ENCODE data around the gene RASGEF1C.
"Not testable (repeated sequence)": the region's sequence is repeated elsewhere in the genome, so short reads cannot be mapped to it uniquely, and the experiment has no call there.

The RASGEF1C gene

DNA sequence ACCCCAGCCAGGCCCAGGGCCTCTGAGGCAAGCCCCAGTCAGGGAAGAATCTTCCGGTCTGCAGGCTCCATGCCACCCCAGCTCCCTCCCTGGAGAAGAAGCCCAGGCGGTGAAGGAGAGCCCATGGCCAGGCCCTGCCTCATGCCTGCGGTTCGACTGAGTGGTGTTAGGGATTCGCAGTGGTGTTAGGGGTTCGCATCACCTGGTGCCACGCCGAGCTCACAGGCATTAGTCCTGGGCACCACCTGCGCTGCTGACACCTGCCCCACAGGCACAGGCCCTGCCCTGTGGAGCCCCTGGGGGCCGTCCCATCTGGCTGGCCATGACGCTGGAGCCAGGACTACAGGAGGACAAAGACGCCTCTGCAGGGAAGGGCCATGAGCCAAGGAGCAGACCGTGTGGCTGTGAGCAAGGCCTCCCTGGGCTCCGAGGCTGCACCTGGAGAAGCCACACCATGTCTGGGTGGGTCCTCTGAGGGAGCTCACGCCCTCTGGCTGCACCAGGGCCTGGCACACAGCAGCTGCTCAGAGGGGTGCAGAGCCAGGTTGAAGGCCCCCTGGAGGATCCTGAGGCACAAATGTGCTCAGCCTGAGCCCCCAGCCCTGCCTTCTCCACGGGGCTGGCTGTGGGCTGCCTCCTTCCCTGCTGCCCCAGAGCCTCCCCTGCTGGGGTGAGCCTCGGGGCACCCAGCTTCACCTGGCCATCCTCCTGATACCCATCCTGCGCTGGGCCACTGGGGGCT is 109.8 kb downstream of the RASGEF1C start:
- no peak for DNase-seq

DNA sequence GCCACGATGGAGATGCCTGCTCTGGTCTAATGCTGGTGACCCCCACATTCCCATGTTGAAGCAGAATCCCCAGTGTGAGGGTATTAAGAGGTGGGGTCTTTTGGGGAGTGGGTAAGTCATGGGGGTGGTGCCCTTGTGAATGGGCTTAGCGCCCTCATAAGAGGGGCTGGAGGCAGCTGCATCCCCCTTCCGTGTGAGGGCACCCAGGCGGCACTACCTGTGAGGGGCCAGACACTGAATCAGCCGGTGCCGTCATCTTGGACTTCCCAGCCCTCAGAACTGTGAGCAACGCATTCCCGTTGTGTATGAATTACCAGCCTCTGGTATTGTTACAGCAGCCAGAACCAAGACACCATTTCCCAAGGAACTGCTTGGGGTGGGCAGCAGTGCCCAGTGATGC is 110.5 kb downstream of the RASGEF1C start:
- no peak for DNase-seq

DNA sequence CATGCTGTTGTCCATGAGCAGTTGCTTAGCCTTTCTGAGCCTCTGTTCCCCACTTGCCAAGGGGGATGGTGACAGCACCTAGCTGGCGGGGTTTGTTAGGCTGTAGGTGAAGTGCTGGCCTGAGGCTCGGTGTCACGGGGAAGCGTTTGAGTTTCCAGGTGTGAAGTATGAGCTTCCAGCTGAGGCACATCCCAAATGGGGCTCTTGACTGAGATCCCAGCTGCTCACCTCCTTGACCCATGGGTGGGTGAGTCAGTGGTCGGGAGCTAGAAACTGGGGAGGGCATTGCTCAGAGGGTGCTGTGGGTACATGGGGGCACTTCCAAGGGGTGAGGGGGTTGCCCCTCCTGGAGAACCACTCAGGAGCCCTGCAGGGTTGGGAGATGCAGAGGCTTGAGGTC is 111.1 kb downstream of the RASGEF1C start:
- DNase-seq = no peak

DNA sequence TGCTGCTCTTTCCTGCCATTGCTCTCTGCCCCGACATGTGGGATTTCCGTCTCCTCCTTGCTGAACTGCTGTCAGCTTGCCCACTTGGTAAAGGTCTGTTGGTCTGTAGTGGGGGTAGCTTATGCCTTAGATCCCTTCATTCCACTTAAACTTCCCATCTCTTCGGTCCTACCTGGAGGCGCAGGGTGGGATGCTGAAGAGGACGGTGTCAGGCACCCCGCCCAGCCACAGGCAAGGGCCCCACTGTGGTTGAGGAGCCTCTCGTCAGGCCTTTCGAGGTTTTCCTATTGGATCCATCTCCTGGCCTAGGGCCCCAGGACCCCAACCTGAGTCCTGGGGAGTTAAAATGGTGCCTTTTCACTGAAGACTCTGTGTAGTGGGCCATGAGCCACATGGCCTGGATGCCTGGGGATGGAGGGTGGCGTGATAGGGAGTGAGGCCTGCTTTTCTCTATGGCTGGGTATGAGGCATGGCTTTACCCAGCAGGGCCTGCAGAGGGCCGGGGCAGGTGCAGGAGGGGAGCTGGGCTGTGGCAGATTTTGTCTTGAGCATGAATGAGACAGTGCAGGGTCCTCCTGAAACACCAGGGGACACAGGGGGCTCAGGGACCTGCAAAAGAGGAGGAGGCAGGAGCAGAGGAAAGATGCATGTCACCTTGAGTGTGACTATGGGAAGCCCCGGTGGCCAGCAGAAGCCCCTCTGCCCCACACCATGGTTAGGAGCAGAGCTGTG is 111.7 kb downstream of the RASGEF1C start:
- DNase-seq = no peak

DNA sequence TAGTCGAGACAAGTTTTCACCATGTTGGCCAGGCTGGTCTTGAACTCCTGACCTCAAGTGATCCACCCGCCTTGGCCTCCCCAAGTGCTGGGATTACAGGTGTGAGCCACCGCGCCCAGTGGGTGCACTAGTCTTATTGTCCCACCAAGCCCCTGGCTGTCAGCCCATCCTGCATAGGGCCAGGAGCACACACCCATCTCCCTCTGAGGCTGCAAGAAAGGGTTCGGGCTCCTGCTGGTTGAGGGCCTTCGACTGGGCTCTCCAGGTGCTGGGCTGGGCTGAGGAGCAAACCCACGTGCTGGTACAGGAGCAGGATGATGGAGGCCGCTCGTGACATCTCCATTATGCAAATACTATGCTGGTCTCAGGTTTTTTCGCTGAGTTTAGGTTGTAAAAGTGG is 112.4 kb downstream of the RASGEF1C start:
- no peak for DNase-seq

DNA sequence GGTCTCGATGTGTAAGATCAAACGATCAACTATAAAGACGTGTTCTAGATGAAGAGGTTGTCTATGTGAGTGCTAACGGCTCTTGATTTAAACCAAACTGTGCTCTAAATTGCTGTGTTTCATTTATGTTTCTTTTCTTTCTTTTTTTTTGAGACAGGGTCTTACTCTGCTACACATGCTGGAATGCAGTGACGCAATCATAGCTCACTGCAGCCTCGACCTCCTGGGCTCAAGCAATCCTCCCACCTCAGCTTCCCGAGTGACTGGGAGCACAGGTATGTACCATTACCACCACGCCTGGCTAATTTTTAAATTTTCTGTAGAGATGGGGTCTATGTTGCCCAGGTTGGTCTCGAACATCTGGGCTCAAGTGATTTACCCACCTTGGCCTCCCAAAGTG is 113.5 kb downstream of the RASGEF1C start:
- no peak for DNase-seq

DNA sequence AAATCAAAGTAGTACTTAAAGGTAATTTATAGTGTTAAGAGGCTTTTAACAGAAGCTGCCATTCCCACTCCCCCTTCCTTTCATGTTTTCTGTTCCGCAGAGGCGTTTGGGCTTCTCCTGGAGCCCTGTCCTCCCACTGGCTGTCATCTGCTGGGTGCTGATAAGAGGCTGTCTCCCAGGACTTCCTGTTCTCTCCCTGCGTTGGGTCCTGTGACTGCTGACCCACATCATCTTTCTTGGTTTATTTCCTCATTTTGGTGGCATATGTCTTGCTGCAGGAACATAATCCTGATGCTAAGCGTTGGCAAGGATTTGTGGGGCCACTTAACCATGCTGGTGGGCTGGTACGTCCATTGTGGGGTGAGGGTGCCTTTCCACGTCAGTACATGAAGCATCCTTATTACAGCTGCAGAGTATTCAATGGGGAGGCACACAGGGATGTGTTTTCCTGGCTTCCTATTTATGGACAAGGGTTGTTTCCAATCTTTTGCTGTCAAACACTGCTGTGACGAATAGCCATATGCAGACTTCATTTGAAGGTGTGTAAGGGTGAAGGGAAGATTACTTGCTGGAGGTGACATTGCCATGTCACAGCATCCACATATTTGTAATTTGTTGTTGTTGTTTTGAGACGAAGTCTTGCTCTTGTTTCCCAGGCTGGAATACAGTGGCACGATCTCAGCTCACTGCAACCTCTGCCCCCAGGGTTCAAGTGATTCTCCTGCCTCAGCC is 115.2 kb downstream of the RASGEF1C start:
- no peak for DNase-seq

DNA sequence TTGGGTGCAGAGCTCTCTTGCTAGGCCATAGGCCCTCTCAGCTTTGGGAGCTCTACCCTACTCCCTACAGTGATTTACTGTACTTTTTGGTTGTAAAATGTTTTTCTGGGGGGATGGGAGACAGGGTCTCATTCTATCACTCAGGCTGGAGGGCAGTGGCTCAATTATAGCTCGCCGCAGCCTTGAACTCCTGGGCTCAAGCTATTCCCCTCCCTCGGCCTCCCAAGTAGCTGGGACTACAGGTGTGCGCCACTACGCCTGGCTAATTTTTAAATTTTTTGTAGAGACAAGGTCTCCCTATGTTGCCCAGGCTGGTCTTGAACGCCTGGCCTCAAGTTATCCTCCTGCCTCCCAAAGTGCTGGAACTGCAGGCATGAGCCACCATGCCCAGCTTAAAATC is 115.8 kb downstream of the RASGEF1C start:
- no peak for DNase-seq

DNA sequence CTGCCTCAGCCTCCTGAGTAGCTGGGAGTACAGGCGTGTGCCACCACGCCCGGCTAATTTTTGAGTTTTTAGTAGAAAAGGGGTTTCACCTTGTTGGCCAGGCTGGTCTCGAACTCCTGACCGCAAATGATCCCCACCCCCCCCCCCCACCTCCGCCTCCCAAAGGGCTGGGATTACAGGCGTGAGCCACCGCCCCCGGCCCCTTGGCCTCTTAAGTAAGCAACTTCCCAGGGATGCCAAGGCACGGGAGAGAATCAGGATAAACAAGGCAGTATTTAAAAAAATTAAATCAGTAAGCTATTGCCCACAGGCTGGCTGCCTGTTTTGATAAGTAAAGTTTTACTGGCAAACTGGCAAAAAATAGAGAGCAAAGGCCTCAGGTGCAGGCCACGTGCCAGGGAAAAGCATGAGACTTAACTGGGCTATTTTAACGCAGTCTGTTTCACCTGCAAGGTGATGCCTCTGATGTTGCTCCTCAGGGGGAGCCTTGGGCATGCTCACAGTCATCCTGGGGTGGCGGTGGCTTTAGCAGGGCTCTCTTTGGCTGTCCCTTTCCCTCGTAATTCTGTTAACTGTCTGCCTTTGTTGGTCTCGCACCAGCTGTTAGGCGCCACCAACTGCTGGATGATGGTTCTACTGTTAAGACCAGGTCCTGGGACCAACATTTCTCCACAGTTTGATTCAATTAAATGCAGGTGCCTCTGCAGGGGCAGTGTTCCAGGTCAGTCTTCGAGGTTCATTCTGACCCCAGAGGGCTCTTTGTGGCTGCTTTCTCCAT is 118.1 kb downstream of the RASGEF1C start:
- no peak for DNase-seq

DNA sequence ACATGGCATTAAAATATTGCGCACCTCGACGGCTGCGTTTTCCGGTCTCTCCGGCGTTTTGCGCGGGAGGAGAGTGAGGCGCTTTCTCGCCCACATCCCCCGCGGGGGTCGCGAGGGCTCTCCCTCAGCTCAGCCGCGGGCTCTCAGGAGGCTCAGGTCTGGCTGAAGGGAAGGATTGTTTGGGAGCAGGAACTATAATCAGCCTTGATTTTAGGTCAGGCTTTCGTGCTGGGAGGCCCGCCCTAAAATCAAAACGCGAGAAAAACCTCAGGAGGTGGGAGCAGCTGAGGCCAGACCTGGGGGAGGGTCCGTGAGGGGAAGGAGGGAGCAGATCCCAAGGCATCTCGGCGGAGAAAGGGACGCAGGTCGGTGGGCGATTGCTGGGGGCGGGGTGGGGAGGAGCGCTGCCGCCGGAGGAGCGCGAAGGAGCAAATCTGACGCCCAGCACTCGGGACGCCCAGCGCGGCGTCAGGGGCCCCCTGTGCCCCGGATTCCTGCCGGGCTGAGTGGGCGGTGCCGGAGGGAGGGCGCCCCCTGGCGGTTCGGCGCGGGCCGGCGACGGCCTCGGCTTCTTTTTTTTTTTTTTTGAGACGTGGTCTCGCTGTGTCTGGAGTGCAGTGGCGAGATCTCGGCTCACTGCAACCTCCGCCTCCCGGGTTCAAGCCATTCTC is 118.8 kb downstream of the RASGEF1C start:
- no peak for DNase-seq

DNA sequence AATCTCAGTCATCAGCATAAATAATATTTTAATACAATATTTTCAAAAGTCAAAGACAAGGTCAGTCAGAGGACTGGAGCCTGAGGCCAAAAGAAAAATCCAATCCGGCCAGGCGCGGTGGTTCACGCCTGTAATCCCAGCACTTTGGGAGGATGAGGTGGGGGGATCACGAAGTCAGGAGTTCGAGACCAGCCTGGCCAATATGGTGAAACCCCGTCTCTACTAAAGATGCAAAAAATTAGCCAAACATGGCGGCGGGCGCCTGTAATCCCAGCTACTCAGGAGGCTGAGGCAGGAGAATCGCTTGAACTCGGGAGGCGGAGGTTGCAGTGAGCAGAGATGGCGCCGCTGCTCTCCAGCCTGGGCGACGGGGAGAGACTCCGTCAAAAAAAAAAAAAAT is 119.4 kb downstream of the RASGEF1C start:
- not testable (repeated sequence) for DNase-seq

DNA sequence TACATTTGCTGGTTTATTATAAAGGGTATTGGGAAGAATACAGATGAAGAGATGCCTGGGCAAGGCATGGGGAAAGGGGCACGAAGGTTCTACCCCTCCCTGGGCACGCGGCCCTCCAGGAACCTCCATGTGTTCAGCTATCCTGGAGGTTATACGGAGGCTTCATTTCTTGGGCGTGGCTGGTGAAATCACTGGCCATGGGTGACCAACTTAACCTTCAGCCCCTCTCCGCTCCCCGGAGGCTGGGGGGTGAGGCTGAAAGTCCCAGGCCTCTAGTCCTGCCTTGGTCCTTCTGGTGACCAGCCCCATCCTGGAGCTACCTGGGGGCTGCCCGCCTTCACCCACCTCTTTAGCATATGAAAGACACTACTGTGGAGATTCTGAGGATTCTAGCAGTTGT is 120.5 kb downstream of the RASGEF1C start:
- no peak for DNase-seq

DNA sequence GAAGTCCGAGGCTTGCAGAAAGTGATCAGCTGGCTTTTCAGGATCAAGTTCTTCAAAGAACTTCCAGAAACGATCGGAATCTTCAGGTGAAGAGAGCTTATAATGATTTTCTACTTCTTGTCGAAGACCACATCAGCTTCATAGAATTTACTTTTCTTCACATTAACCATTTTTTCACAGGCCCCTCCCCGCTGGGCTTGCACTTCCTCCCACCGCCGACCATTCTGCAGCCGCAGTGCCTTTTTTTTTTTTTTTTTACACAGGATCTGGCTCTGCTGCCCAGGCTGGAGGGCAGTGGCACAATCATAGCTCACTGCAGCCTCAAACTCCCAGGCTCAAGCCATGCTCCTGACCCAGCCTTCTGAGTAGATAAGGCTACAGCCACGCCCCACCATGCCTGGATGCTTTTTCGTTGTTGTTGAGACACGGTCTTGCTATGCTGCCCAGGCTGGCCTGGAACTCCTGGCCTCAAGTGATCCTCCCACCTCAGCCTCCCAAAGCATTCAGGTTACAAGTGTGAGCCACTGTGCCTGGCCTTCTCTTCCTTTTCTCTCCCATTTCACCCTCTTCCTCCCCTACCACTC is 122.1 kb downstream of the RASGEF1C start:
- no peak for DNase-seq

DNA sequence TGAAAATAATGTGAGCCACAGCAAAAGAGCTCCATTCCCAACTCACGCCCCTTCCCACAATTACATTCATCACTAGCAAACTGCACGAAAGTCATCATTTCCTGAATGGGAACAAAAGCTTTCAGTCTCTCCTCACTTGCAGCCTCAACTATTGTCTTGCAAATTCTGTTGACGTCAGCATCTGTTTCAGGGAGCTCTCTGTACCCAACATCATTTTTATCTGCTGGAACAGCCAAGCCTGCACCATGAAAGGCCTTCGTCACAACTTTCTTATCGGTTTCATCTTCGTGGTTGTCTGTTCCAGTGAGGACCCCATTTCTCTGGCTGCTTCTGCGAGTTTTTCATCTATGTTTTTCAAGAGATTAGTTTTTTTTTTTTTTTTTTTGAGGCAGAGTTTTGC is 123.2 kb downstream of the RASGEF1C start:
- no peak for DNase-seq

DNA sequence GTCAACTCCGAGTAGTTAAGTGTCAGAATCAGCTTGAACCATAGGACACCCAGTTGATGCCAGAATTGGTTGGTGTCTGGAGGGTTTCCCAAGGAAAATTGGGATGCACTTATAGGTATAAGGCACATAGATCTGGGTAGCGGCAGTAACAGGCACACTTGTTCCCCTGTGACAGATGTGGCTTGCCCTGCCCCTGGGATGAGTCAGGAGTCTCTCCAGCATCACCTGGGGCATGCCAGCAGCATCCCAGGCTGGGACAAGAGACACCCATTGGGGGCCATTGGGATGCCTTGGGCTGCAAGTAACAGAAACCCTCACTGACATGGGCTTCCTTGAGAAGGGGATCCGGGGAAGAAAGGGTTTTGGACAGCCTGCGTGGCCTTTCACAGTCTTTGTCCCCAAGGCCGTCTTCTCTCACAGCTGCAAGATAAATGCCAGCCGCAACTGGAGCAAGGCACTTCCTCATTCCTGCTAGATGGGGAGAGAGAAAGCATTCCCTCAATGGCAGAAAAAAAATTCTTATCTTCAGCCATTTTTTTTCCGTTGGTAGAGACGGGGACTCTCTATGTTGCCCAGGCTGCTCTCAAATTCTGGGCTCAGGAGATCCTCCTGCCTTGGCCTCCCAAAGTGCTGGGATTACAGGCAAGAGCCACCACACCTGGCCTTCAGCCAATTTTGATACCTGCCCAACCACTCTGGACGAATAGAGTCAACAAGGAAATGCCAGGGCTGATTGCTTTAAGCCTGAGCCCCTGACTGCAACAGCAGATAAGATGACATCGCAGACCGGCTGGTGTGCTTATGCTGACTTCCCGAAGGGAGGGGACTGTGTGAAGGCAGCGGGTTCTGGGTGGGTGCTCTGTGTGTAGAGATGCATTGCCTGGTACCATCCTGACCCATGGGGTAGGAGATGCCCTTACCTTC is 124.1 kb downstream of the RASGEF1C start:
- DNase-seq = no peak

DNA sequence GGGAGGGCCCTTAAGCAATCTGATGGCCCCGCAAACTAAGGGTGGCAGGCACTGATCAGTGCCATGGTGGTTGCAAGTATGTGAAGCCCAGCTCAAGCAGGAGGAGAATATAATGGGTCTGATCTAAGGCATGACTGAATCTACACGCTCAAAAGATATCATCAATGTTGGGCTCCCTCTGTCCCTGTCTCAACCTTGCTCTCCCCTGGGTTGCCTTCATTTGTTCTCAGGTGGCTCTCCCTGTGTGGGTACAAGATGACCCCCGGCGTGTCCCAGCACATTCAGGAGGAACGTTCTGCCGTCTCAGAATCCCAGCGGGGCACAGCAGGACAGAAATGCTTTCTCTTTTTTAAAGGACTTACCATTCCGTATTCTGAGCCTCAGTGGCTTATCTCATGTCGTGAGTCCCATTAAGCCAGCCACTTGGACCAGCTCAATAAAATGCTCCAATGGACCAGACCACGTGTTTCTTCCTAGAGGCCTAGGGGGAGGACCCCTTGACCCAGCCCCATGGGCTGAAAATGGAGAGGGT is 125.4 kb downstream of the RASGEF1C start:
- DNase-seq = no peak

DNA sequence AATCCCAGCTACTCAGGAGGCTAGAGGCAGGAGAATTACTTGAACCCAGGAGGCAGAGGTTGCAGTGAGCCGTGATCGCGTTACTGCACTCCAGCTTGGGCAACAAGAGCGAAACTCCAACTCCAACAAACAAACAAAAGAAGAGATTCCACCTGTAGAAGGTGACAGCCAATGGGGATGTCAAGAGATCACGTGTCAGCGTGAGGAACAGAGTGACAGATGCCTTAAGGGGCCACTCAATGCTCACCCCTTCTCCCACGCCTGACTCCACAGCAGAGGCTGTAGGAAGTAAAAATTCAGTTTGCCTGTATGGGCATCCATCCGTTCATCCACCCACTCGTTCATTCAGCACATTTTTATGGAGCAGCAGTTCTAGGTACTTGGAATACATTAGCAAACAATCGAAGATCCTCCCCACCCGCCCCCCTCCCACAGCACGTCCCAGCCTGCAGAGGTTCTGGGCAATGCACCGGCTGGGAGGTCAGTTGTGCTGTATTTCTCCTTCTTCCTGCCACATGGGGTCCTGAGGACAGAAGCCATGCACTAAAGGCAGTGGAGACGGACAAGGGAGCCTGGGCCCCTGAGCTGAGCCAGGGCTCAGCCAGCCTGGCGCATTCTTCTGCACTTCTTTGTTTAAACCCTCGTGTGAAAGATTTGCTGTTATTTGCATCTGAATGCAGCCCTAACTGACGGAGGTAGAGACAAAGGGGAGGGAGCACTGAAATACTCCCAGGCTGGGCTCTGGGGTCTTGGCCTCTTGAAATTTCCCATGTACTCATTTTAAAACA is 126.2 kb downstream of the RASGEF1C start:
- no peak for DNase-seq

DNA sequence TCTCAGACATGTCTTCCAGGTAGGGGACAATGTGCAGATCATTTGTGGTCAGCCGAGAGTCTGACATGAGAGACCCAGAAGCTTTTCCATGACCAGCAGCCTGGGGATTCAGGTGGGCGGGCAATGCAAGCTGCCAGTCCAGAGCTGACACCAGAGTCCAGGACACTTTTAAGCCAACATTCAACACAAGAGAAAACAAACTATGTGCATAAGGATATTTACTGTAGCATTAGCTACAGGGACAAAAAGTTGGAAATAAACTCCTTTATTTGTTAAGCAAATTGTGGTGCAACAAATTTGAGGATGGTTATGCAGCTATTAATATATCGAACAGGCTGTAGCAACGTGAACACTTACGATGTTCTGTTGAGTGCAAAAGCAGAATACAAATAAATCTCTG is 127.5 kb downstream of the RASGEF1C start:
- no peak for DNase-seq

DNA sequence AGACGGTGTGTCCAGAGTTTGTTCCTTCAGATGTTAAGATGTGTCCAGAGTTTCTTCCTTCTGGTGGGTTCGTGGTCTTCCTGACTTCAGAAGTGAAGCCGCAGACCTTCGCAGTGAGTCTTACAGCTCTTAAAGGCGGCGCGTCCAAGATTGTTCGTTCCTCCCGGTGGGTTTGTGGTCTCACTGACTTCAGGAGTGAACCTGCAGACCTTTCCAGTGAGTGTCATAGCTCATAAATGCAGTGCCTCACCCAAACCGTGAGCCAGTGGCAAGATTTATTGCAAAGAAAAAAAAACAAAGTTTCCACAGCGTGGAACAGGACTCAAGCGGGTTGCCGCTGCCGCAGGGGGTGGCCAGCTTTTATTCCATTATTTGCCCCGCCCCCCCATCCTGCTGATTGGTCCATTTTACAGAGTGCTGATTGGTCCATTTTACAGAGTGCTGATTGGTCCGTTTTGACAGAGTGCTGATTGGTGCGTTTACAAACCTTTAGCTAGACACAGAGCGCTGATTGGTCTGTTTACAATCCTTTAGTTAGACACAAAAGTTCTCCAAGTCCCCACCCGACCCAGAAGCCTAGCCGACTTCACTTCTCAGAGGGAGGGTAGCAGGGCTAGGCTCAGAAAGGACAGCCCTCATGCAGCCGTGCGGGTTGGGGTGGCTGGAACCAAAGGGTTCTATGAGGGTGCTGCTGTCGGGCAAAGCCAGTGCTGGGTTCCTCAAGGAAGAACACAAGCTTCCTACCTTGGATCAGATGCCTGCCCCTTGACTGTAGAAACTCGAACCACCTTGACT is 128.3 kb downstream of the RASGEF1C start:
- no peak for DNase-seq

Measured in NCI-H1105 treated with DMSO at 0.1 percent for 48 hours (cell line).